ENCODE data around the gene SLC25A15.
"Not testable (repeated sequence)": the region's sequence is repeated elsewhere in the genome, so short reads cannot be mapped to it uniquely, and the experiment has no call there.

Gene SLC25A15

DNA sequence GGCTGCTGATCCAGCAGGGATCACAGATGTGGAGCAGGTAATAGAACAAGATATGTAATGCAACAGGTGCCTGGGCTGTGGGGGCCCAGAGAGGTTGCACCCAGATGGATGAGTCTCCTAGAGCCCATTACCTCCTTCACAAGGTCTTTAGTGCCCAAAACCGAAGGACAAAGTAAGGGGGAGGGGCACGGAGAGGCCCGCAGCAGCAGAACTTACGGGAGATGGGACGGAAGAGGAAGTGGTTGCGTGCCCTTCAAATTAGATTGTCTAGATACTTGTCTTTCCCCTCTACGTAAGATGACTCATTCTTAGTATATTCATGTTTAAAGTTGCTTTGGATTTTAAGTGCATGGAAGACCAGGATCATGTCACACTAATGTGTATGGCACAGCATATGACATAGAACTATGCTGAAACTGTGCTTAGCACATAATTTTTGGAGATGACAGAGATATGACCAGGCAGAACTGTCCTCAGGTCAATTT lies 12.7 kb upstream of the SLC25A15 start:
- TF ChIP-seq, protein P1, sequence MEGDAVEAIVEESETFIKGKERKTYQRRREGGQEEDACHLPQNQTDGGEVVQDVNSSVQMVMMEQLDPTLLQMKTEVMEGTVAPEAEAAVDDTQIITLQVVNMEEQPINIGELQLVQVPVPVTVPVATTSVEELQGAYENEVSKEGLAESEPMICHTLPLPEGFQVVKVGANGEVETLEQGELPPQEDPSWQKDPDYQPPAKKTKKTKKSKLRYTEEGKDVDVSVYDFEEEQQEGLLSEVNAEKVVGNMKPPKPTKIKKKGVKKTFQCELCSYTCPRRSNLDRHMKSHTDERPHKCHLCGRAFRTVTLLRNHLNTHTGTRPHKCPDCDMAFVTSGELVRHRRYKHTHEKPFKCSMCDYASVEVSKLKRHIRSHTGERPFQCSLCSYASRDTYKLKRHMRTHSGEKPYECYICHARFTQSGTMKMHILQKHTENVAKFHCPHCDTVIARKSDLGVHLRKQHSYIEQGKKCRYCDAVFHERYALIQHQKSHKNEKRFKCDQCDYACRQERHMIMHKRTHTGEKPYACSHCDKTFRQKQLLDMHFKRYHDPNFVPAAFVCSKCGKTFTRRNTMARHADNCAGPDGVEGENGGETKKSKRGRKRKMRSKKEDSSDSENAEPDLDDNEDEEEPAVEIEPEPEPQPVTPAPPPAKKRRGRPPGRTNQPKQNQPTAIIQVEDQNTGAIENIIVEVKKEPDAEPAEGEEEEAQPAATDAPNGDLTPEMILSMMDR (conservative IDR thresholded peaks at IDR 0.05): no peak
- H3K27ac ChIP-seq: no peak overlapping the region

DNA sequence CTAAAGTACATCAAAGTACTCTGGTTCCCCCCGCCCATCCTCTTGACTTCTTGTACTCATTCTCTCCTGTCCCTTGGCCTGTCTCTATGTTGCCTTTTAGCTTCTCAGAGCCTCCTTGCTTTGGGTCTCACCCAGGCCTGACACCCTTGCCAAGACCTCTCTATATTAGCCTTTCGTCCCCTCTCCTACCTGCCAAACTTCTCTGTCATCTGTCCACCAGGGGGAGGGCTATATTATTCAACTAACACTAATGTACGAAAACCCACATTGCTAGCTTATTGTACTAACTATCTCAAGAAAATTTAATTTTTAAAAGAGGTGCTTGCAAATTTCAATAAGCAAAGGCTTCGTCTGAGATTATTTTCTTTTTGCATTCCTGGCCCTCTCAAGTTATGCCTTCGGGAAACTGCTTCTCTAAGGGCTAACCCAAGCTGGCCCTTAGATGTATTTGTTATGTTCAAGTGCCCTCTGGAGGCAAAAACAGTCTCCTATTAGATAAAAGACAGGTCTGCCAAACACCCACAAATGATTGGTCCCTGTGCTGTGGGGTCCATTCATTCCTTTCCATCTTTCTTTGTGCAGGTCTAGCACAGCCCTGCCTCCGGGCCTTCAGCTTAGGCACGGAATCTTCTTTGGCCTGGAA lies 12.1 kb upstream of the SLC25A15 start:
- TF ChIP-seq, protein P1 (conservative IDR thresholded peaks at IDR 0.05): peak; percentile 73
- no peak overlapping the region for H3K27ac ChIP-seq

DNA sequence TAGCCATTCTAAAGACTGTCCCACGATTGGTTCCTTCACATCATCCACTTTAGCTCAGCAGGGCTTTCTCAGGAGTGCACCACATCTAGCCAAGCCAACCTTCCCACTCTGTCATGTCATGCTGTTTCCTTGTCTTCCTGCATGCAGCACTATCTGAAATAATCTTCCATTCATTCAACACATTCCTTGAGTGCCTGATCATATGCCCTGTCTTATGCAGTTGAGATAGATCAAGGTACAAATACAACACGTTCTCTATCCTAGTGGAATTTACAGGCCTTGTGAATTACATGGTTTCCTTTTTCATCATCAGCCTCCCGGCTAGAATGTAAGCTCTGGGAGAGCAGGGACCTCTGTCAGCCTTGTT lies 11.6 kb upstream of the SLC25A15 start:
- TF ChIP-seq, protein P1 (conservative IDR thresholded peaks at IDR 0.05): no peak

GRCh38 chr13:40779049-40779448 lies 10.4 kb upstream of the SLC25A15 start:
- TF ChIP-seq, protein P1 (conservative IDR thresholded peaks at IDR 0.05): no peak
- H3K27ac ChIP-seq: no peak overlapping the region

More for the DNA sequence above, 11.6 kb upstream of the SLC25A15 start:
- H3K27ac ChIP-seq: no peak overlapping the region

DNA sequence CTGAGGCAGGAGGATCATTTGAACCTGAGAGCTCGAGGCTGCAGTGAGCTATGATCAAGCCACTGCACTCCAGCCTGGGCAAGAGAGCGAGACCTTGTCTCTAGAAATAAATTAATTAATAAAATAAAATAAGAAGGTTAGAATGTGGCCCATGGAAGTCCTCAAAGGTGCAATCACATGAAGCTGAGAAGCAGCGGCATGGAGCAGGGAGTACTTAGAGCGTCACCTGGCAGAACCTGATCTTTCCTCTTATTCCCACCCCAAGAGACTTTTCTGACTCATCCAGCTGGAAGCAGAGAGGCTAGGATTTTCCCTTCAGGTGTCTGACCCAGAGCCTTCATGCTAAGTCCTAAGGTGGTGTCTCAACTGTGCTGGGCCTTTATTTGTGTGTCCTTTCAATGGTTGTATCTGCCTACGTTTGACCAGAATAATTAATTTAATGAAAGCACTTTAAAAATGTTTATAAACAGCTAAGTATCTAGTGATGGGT lies 9.6 kb upstream of the SLC25A15 start:
- no peak overlapping the region for H3K27ac ChIP-seq
- TF ChIP-seq, protein P1 (conservative IDR thresholded peaks at IDR 0.05): no peak

GRCh38 chr13:40780822-40781401 lies 8.5 kb upstream of the SLC25A15 start:
- TF ChIP-seq, protein P1 (conservative IDR thresholded peaks at IDR 0.05): no peak
- no peak overlapping the region for H3K27ac ChIP-seq

GRCh38 chr13:40781717-40782116 lies 7.7 kb upstream of the SLC25A15 start:
- no peak overlapping the region for H3K27ac ChIP-seq

GRCh38 chr13:40782971-40783370 lies 6.4 kb upstream of the SLC25A15 start:
- not testable (repeated sequence) for H3K27ac ChIP-seq

More at GRCh38 chr13:40781717-40782116, 7.7 kb upstream of the SLC25A15 start:
- TF ChIP-seq, protein P1 (conservative IDR thresholded peaks at IDR 0.05): no peak
